GM12801 (cell line): Measurements from ENCODE around the gene DGCR8.

Source experiments
- CTCF ChIP-seq: IDR thresholded peaks from one replicate; pipeline ENCODE4 v1.5.1; 2011; ENCODE audit warnings: control low read depth; ENCODE audit not compliant: insufficient read length; ENCODE audit errors: extremely low read depth

The DGCR8 gene

DNA sequence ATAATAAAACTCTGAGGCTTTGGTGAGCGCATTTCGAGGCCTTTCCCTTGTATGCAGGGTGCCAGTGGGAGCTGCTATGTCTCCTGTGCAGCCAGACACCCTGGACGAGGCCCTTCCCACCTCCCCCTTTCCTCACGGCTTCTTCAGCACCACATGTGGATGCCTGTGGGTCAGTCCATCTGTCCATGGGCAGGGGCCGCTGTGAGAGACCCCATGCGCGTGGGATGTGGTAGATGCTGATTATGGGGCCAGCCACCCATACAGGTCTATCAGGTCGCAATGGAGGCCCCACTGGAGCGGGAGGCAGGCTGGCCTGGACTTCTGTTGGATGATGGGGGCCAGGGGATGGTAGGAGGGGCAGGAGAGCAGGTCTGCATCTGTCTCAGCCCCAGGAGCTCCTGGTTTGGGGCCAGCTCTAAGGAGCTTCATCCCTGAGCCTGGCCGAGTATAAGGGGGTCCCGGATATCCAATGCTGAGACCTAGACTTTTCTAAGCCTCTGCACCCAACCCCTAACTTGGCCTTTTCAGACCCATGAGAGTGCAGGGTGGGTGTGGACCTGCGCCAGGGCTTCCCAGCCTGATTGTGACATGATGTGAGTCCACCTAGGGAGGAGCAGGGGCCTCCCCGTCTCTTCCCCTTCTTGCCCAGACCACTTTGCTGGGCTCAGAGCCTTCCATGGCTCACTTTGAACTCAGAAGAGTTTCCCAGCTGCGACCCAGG lies 14.0 kb upstream of the DGCR8 start:
- TF ChIP-seq CTCF: no peak

GRCh38 chr22:20066617-20067383 lies 13.2 kb upstream of the DGCR8 start:
- TF ChIP-seq CTCF: no peak

- no peak for TF ChIP-seq CTCF
These were observed 11.4 kb upstream of the DGCR8 start for GRCh38 chr22:20068640-20069039.

- no peak for TF ChIP-seq CTCF
These were observed 10.6 kb upstream of the DGCR8 start for GRCh38 chr22:20069331-20070042.

DNA sequence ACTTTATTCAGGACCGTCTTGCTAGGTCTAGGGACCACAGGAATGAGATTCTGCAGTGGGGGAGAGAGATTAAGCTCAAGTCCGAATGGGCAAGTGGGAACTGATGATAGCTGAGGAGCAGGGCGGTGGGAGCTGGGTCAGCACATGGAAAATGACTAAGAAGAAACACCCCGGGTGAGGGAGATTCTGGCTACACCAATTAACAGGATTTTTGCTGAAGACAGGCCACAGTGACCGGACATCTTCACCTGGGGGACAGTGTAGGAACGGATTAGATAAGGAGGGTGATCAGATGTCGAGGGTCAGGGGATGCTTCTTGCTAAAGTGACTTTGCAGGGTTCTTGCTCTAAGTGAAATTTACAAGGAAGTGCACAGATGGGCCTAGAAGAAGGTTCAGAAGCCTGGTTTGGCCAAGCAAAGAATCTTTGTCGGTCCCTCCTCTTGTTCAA lies 8.5 kb upstream of the DGCR8 start:
- no peak for TF ChIP-seq CTCF

GRCh38 chr22:20076627-20077172 lies 3.3 kb upstream of the DGCR8 start:
- TF ChIP-seq CTCF: no peak

- TF ChIP-seq CTCF: no peak
These were observed 369 bp downstream of the DGCR8 start for GRCh38 chr22:20080445-20080775.
